HEK293T (cell line): ENCODE measurements around the gene NCF4.

Experiments
- ARNT ChIP-seq: fragments of 450-650 bp; IDR thresholded peaks from 2 replicates; pipeline ENCODE4 v1.6.1; 2017; ENCODE audit warnings: mild to moderate bottlenecking
- BHLHE40 ChIP-seq: fragments of 450-650 bp; IDR thresholded peaks from 2 replicates; pipeline ENCODE4 v1.6.1; 2016; ENCODE audit warnings: mild to moderate bottlenecking, moderate library complexity, borderline replicate concordance
- ELF4 ChIP-seq: fragments of 450-650 bp; IDR thresholded peaks from 2 replicates; pipeline ENCODE4 v1.6.1; 2017; ENCODE audit warnings: antibody characterized with exemption
- FOXA1 ChIP-seq: fragments of 450-650 bp; IDR thresholded peaks from 2 replicates; pipeline ENCODE4 v1.6.1; 2016; ENCODE audit warnings: mild to moderate bottlenecking
- FOXM1 ChIP-seq: fragments of 450-650 bp; IDR thresholded peaks from 2 replicates; pipeline ENCODE4 v1.6.1; 2017; ENCODE audit warnings: mild to moderate bottlenecking, borderline replicate concordance
- HDGF ChIP-seq: fragments of 450-650 bp; IDR thresholded peaks from 2 replicates; pipeline ENCODE4 v1.6.1; 2017; ENCODE audit warnings: antibody characterized with exemption, borderline replicate concordance
- L3MBTL2 ChIP-seq: fragments of 450-650 bp; conservative IDR thresholded peaks from 2 replicates; pipeline ENCODE4 v1.6.1; 2016; ENCODE audit warnings: mild to moderate bottlenecking
- NFRKB ChIP-seq: fragments of 450-650 bp; IDR thresholded peaks from 2 replicates; pipeline ENCODE4 v1.6.1; 2016; ENCODE audit warnings: mild to moderate bottlenecking, moderate library complexity
- SP1 ChIP-seq: fragments of 450-650 bp; IDR thresholded peaks from 2 replicates; pipeline ENCODE4 v1.6.1; 2017
- SUZ12 ChIP-seq: fragments of 450-650 bp; IDR thresholded peaks from 2 replicates; pipeline ENCODE4 v1.6.1; 2016; ENCODE audit warnings: mild to moderate bottlenecking
- ZNF384 ChIP-seq: fragments of 450-650 bp; IDR thresholded peaks from 2 replicates; pipeline ENCODE4 v1.6.1; 2016
- TF ChIP-seq, protein P1 (sequence below): fragments of 450-650 bp; IDR thresholded peaks from 2 replicates; pipeline ENCODE4 v1.6.1; 2016

DNA sequence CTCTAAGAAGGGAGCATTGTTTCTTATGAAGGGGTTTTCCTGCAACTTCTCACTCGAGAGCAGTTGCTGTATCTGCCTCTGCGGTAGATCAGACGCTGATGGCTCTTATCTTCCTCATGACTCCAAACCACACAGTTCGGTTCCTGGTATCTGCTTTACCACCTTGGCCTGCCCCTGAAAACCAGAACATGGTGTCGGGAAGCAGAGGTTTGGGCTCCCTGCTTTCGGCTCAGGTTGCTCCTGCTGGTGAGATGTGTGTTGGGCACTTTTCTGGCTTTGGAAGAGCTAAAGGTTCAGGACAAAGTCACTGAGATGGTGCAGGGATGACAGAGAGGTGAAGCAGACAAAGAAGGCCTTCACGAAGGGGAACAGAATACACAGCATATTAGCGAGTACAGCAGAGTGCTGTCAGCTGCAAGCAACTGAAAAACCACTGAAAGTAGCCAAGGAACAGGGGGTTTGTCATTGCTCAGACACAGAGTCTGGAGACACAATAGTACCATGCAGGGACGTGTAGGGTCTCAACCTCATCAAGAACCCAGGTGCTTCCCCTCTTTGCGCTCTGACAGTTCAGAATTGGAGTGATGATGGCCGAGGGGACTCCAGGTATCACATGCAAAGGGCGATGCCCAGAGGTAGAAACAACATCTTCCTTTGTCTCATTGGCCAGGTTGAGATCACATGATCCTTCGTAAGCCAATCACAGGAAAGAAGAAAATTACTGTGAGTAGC, 40.8 kb downstream of the NCF4 start:
- TF ChIP-seq ELF4: no peak
- TF ChIP-seq NFRKB: no peak
- no peak for TF ChIP-seq SP1
- no peak for TF ChIP-seq FOXM1
- TF ChIP-seq FOXA1: no peak
- TF ChIP-seq, protein P1, sequence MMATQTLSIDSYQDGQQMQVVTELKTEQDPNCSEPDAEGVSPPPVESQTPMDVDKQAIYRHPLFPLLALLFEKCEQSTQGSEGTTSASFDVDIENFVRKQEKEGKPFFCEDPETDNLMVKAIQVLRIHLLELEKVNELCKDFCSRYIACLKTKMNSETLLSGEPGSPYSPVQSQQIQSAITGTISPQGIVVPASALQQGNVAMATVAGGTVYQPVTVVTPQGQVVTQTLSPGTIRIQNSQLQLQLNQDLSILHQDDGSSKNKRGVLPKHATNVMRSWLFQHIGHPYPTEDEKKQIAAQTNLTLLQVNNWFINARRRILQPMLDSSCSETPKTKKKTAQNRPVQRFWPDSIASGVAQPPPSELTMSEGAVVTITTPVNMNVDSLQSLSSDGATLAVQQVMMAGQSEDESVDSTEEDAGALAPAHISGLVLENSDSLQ: no peak
- no peak for TF ChIP-seq HDGF
- TF ChIP-seq ARNT: no peak
- no peak for TF ChIP-seq SUZ12
- no peak for TF ChIP-seq BHLHE40
- no peak for TF ChIP-seq ZNF384
- TF ChIP-seq L3MBTL2: no peak
